ENCODE results near the gene EDIL3.

Gene EDIL3

DNA sequence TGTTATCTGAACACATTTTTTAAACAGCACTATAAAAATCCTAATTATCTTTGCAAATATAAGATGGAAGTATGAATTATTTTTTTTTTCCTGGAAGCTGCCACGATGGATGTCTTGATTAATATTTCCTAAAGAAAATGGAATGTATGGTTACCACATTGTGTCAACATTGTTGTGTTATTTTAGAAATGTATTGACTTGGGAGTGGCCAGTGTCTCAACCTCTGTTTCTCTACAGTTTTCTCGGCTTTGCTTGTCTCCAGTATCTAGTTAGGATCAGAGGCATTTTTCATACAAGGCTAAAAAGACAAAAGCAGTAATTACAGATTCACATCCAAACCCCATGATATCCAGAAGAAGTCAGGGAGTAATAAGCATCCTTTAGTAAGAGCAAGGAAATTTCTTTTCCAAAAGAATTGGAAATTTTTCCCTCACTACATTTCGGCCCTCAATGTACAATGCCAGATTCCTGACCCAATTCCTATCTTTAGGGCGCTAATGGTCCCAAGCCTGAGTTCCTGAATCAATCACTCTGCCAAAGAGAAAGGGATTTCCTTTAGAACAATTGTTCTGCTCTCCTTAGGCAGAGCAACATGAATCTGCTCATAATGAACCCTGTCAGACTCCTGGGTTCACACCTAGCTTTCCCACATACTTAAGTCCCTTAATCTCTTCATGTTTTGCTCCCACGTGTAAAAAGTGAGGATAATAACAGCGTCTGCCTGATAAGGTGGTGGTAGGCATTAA lies 111.7 kb downstream of the EDIL3 start:
- TF ChIP-seq EZH2 (IDR thresholded peaks at IDR 0.05; ENCODE audit: borderline replicate concordance, low read length), result no peak
- TF ChIP-seq, protein P1, sequence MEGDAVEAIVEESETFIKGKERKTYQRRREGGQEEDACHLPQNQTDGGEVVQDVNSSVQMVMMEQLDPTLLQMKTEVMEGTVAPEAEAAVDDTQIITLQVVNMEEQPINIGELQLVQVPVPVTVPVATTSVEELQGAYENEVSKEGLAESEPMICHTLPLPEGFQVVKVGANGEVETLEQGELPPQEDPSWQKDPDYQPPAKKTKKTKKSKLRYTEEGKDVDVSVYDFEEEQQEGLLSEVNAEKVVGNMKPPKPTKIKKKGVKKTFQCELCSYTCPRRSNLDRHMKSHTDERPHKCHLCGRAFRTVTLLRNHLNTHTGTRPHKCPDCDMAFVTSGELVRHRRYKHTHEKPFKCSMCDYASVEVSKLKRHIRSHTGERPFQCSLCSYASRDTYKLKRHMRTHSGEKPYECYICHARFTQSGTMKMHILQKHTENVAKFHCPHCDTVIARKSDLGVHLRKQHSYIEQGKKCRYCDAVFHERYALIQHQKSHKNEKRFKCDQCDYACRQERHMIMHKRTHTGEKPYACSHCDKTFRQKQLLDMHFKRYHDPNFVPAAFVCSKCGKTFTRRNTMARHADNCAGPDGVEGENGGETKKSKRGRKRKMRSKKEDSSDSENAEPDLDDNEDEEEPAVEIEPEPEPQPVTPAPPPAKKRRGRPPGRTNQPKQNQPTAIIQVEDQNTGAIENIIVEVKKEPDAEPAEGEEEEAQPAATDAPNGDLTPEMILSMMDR (IDR thresholded peaks at IDR 0.05; ENCODE audit: low read length), result no peak
- Histone ChIP-seq H3K4me2 (ENCODE audit: low read length) (no peak overlapping the region), H3K4me1 (ENCODE audit: insufficient read depth, low read length, severe bottlenecking) (no peaks in the 10 kb centered on the region), H3F3A (ENCODE audit: insufficient read depth, low read length) (no peaks in the 10 kb centered on the region), H3K9ac (ENCODE audit: low read length) (no peak overlapping the region), H3K9me3 (ENCODE audit: low read length) (no peaks in the 10 kb centered on the region), H3K36me3 (ENCODE audit: insufficient read depth, low read length) (no peaks in the 10 kb centered on the region), H4K20me1 (ENCODE audit: insufficient read depth, low read length) (no peaks in the 10 kb centered on the region), H3K27ac (ENCODE audit: low read depth, low read length, poor library complexity, severe bottlenecking) (no peak overlapping the region), H3K4me3 (ENCODE audit: low read depth, low read length, poor library complexity, severe bottlenecking) (no peak overlapping the region), H2AFZ (ENCODE audit: low read length) (no peak overlapping the region), H3K27me3 (ENCODE audit: insufficient read depth, low read length) (no peaks in the 10 kb centered on the region), H3K79me2 (ENCODE audit: insufficient read depth, low read length) (no peaks in the 10 kb centered on the region), H3K9me2 (ENCODE audit: low read depth, low read length) (no peaks in the 10 kb centered on the region)

DNA sequence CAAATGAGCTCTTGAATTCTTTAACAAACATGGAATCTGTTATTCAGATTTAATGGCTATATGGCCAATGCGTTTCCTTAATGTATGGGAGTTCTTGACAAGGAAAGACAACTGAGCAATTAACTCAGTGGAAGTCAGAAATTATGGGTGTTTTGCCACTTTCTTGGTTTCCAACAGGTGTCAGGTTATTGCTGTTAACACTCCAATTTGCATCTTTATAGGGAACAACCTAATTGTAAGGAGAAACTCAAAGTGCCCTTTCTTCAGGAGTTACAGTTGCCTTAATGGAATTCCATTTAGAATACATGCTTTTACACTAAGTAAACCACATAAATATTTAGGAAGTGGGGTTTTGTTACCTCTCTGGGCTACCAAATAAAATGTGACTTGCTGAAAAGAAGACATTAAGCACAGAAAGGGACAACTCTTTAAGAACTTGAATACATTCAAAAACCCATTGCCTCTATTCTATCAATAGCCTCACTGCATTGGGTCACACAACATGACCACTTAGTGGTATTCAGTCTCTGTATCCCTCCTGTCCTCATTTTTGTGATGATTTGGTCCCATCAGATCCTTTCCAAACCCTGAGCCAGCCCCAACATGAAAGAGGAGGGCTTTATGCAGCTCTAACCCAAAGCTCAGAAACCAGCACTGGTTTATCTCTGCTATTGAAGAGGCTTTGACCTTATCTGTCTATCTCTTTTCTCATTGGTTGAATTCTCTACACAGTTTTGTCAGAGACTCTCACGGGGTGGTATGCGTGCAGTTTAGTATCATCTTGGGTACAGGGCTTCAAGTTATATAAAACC lies 118.7 kb downstream of the EDIL3 start:
- no peak overlapping the region for H3K27ac ChIP-seq (ENCODE audit: low read depth, low read length, poor library complexity, severe bottlenecking)
- no peaks in the 10 kb centered on the region for H3K79me2 ChIP-seq (ENCODE audit: insufficient read depth, low read length)
- H3K9ac ChIP-seq (ENCODE audit: low read length), result no peak overlapping the region
- no peaks in the 10 kb centered on the region for H3K9me3 ChIP-seq (ENCODE audit: low read length)
- no peaks in the 10 kb centered on the region for H3K4me1 ChIP-seq (ENCODE audit: insufficient read depth, low read length, severe bottlenecking)
- H3K9me2 ChIP-seq (ENCODE audit: low read depth, low read length), result no peaks in the 10 kb centered on the region
- no peak overlapping the region for H2AFZ ChIP-seq (ENCODE audit: low read length)
- no peaks in the 10 kb centered on the region for H3K36me3 ChIP-seq (ENCODE audit: insufficient read depth, low read length)
- TF ChIP-seq EZH2 (IDR thresholded peaks at IDR 0.05; ENCODE audit: borderline replicate concordance, low read length), result no peak
- TF ChIP-seq, protein P1 (IDR thresholded peaks at IDR 0.05; ENCODE audit: low read length), result no peak
- no peak overlapping the region for H3K4me3 ChIP-seq (ENCODE audit: low read depth, low read length, poor library complexity, severe bottlenecking)
- H3K4me2 ChIP-seq (ENCODE audit: low read length), result no peak overlapping the region
- H3F3A ChIP-seq (ENCODE audit: insufficient read depth, low read length), result no peaks in the 10 kb centered on the region
- H3K27me3 ChIP-seq (ENCODE audit: insufficient read depth, low read length), result no peaks in the 10 kb centered on the region
- no peaks in the 10 kb centered on the region for H4K20me1 ChIP-seq (ENCODE audit: insufficient read depth, low read length)

DNA sequence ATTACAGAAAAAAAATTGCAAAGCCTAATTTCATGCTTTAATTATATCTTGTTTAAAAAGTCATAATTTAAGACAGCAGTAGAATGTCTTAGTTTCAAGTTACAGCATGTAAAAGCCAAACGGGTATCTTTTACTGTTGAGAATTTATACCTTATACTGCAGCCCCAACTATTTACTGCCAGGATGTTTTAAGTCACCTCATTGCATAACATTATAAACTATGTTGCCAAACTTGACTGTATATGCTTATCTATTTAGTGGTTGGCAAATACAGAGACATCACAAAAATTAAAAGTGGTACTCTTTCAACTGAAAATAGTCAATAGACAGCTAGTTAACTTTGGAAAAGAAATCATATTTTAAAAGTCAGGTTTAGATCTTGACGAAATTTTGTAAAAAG lies 119.5 kb downstream of the EDIL3 start:
- no peak overlapping the region for H3K4me2 ChIP-seq (ENCODE audit: low read length)
- no peaks in the 10 kb centered on the region for H3F3A ChIP-seq (ENCODE audit: insufficient read depth, low read length)
- no peak overlapping the region for H3K27ac ChIP-seq (ENCODE audit: low read depth, low read length, poor library complexity, severe bottlenecking)
- no peaks in the 10 kb centered on the region for H3K79me2 ChIP-seq (ENCODE audit: insufficient read depth, low read length)
- no peaks in the 10 kb centered on the region for H3K27me3 ChIP-seq (ENCODE audit: insufficient read depth, low read length)
- TF ChIP-seq, protein P1 (IDR thresholded peaks at IDR 0.05; ENCODE audit: low read length), result no peak
- TF ChIP-seq EZH2 (IDR thresholded peaks at IDR 0.05; ENCODE audit: borderline replicate concordance, low read length), result no peak
- no peak overlapping the region for H3K4me3 ChIP-seq (ENCODE audit: low read depth, low read length, poor library complexity, severe bottlenecking)
- H2AFZ ChIP-seq (ENCODE audit: low read length), result no peak overlapping the region
- no peaks in the 10 kb centered on the region for H3K9me3 ChIP-seq (ENCODE audit: low read length)
- no peaks in the 10 kb centered on the region for H4K20me1 ChIP-seq (ENCODE audit: insufficient read depth, low read length)
- H3K9ac ChIP-seq (ENCODE audit: low read length), result no peak overlapping the region
- no peaks in the 10 kb centered on the region for H3K9me2 ChIP-seq (ENCODE audit: low read depth, low read length)
- no peaks in the 10 kb centered on the region for H3K4me1 ChIP-seq (ENCODE audit: insufficient read depth, low read length, severe bottlenecking)
- H3K36me3 ChIP-seq (ENCODE audit: insufficient read depth, low read length), result no peaks in the 10 kb centered on the region

Measured in OCI-LY1 (cell line).